ENCODE measurements around the gene PLEKHA5.

Gene PLEKHA5

DNA sequence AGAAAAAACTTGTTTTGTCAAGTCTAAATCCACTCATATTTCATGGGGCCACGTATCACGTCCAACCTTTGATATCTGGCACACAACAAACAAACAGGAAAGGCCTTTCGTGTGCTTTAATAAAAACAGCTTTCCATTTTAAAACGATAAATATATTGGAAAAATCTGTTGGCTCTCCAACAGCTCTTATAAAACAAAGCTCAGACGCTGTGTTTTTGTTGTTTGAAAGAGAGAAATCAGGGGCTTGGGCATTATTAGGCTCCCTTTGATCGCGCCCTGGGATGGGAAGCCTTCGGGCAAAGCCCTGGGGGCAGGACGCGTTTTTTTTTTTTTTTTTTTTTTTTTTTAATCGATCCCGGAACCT lies 429 bp upstream of the PLEKHA5 start:
- Histone ChIP-seq H3K27ac (peak overlapping the region; percentile 51 to 95), H3K4me3 (peak overlapping the region; percentile 93)
- DNase-seq (ENCODE audit: low spot score): no peak
- TF ChIP-seq CTCF (IDR thresholded peaks at IDR 0.05): no peak

DNA sequence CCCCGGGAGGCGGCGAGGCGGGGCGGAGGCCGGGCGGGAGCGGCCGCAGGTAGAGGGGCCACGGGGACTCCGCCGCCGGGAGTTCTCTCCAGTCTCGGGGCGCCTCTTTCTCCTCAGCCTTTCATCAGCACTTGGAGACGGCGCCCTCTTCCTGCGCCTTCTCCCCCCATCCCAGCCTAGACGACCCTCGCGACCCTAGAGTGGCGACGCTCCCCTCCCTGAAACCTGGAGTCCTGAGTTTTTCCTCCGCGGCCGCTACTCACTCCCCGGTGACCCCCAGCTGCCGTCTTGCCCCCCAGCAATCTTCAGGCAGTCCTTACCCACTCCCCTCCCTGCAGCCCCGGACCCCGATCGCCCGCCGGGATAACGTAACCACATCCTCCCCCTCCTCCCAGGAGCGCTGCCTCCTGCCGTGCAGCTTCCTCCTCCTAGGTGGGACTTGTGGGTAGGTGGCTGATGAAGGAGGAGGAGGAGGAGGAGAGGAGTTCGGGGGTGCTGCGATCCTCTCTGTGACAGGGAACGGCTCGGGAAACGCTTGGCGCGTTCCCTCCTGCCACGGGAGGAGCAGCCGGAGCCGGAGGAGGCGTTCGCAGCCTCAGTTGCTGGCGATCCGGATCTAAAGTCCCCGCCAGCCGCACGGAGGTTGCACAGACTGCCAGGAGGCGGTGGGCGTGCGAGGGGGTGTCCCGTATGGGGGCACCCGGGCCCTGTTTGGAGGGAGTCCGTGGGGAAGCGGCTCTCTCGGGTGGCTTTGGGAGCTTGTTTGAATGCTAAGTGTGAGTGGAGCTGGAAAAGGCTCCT lies 891 bp downstream of the PLEKHA5 start:
- peak; percentile 73 for DNase-seq (ENCODE audit: low spot score)
- TF ChIP-seq CTCF (IDR thresholded peaks at IDR 0.05): no peak
- peak overlapping the region; percentile 93 for H3K4me3 ChIP-seq
- peak overlapping the region; percentile 93 to 95 for H3K27ac ChIP-seq

DNA sequence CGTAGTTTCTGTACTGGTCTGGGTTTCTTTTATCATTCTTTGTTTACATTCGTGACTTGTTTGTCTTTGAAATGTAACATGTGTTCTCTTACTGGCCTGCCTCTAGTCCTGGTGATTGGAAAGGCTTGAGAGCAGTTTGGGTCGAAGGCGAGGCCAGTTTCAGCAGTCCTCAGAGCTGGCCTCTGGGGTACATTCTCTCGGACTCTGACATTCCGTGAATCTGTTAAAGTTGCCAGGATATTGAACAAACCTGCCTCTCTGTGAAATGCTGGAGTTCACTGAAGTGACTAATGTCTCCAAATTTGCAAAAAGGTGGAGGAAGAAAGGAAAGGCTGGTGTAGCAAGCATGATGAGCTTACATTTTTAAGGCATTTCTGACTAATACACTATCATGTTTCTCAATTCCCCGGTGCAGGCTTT lies 1.5 kb downstream of the PLEKHA5 start:
- no peak for TF ChIP-seq CTCF (IDR thresholded peaks at IDR 0.05)
- H3K27ac ChIP-seq: peak overlapping the region; percentile 93 to 95
- peak overlapping the region; percentile 93 for H3K4me3 ChIP-seq
- no peak for DNase-seq (ENCODE audit: low spot score)

- DNase-seq (ENCODE audit: low spot score): no peak
- H3K4me3 ChIP-seq: no peak overlapping the region
- H3K27ac ChIP-seq: no peak overlapping the region
- TF ChIP-seq CTCF (IDR thresholded peaks at IDR 0.05): no peak
Measured at GRCh38 chr12:19138551-19138950, 9.0 kb downstream of the PLEKHA5 start.

DNA sequence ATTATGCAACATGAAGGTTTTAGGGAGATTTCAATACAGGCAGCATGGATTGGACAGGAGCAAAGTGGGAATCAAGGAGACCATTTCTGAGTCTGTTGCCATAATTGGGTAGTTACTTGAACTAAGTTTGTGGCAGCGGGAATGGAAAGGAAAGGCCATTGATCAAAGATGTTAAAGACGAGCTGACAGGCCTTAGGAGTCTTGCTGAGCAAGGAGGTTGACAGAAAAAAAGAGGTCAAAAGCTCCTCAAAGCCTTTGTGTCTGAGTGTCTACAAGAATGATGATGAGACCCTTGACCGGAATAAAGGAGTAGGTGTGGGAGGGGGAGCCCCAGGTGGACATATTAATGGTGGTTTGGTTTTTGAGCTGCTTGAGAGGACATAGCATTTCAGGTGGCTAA lies 9.4 kb downstream of the PLEKHA5 start:
- no peak for DNase-seq (ENCODE audit: low spot score)
- H3K27ac ChIP-seq: no peak overlapping the region
- H3K4me3 ChIP-seq: no peak overlapping the region
- TF ChIP-seq CTCF (IDR thresholded peaks at IDR 0.05): no peak

DNA sequence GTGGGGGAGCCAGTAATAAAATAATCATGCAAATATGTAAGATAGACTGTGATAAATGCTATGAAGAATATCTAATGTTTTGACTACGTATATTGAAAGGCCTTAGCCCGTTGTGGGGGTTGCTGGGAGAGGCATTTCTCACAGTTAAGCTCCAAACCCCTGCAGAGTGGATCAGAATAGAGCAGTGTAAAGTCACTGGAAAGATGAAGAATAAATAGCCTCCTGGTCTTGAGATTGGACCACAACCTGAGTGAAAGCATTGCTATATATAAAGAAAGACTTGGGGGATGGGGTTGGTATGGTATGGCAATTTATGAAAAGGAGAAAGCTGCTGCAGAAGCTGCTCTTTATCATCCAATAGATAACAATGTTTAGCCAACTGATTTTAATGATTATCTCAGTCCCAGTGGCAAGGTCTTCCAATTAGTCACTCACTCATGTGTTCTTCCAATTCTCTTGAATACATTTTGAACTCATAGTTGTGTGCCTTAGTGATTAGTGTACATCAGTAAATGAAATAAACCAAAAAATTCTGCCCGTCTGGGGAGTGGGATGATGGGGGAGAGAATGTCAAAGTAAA lies 10.2 kb downstream of the PLEKHA5 start:
- no peak overlapping the region for H3K27ac ChIP-seq

More for the DNA sequence above, 10.2 kb downstream of the PLEKHA5 start:
- no peak for TF ChIP-seq CTCF (IDR thresholded peaks at IDR 0.05)
- H3K4me3 ChIP-seq: no peak overlapping the region
- DNase-seq (ENCODE audit: low spot score): no peak

All from coronary artery (tissue), 2 donors.